Endodermal cell (in vitro differentiated cells): Measurements from ENCODE around the gene VPS16. TPM values are rescaled to one million over a fixed set of nuclear protein-coding genes. Genes with fewer than 3 reads are reported as not detected.
A peak's percentile ranks its signal among the peaks of the same experiment; 100 is the strongest.

Experiments
- DNase-seq: peaks from one replicate; pipeline ENCODE4 v3.0.0-alpha.2; 2017
- H3K27ac ChIP-seq: 2 replicates; pipeline ENCODE4 v1.5.1; 2013; ENCODE audit warnings: mild to moderate bottlenecking, low read depth, low read length, moderate library complexity
- H3K27me3 ChIP-seq: 2 replicates; pipeline ENCODE4 v1.6.1; 2013; ENCODE audit warnings: mild to moderate bottlenecking, low read length, moderate library complexity; ENCODE audit not compliant: insufficient read depth, control insufficient read depth, poor library complexity, severe bottlenecking
- H3K36me3 ChIP-seq: 2 replicates; pipeline ENCODE4 v1.7.0; 2013; ENCODE audit warnings: mild to moderate bottlenecking, low read length, moderate library complexity; ENCODE audit not compliant: control insufficient read depth, insufficient read depth
- H3K4me1 ChIP-seq: one replicate; pipeline ENCODE4 v1.7.0; 2013; ENCODE audit warnings: low read length; ENCODE audit not compliant: control insufficient read depth, insufficient read depth
- H3K4me3 ChIP-seq: 2 replicates; pipeline ENCODE4 v1.5.1; 2013; ENCODE audit warnings: mild to moderate bottlenecking, low read length, moderate library complexity
- H3K9ac ChIP-seq: 2 replicates; pipeline ENCODE4 v1.6.1; 2013; ENCODE audit warnings: mild to moderate bottlenecking, low read length, moderate library complexity; ENCODE audit not compliant: poor library complexity, severe bottlenecking; ENCODE audit errors: extremely low read depth
- H3K9me3 ChIP-seq: 2 replicates; pipeline ENCODE4 v1.6.1; 2013; ENCODE audit warnings: mild to moderate bottlenecking, low read length, moderate library complexity; ENCODE audit not compliant: control insufficient read depth
- H3K27ac Mint-ChIP-seq: 2 replicates; pipeline ENCODE4 v1.8.0; 2020; ENCODE audit warnings: mixed read lengths
- H3K27me3 Mint-ChIP-seq: 2 replicates; pipeline ENCODE4 v1.8.0; 2021; ENCODE audit warnings: mild to moderate bottlenecking, mixed read lengths; ENCODE audit not compliant: insufficient read depth
- H3K36me3 Mint-ChIP-seq: 2 replicates; pipeline ENCODE4 v1.8.0; 2020; ENCODE audit warnings: low read depth, mixed read lengths
- H3K4me1 Mint-ChIP-seq: 2 replicates; pipeline ENCODE4 v1.8.0; 2020; ENCODE audit warnings: mixed read lengths
- H3K4me3 Mint-ChIP-seq: 2 replicates; pipeline ENCODE4 v1.8.0; 2020; ENCODE audit warnings: mild to moderate bottlenecking, moderate library complexity, mixed read lengths
- H3K9me3 Mint-ChIP-seq: 2 replicates; pipeline ENCODE4 v1.8.0; 2020; ENCODE audit warnings: mild to moderate bottlenecking, mixed read lengths
- WGBS, 2 experiments: methylation state at CpG; one replicate each; pipeline versions ENCODE4 v1.1.5 to v1.1.7; 2013; ENCODE audit warnings: missing lambda C conversion rate in 2 of 2, mixed read lengths in 1 of 2; ENCODE audit not compliant: insufficient coverage in 1 of 2, insufficient read length in 1 of 2; 5-methylcytosine and 5-hydroxymethylcytosine counted together
- total RNA-seq, 2 donors: library from RNA; stranded (reverse); fragmentation: NEBNext Ultra II Directional in 1 of 2; extraction: Animal tissue kit (Norgen Biotek cat#: 25700) in 1 of 2; gene quantifications; 2 replicates in 1 of 2; 3 replicates in 1 of 2; pipeline ENCODE4 v1.2.1, GENCODE V29; 2021
- TF ChIP-seq, protein P1 (sequence below): fragments of 200-600 bp; sonication (generic); conservative IDR thresholded peaks from 2 replicates; pipeline ENCODE4 v1.5.0; 2021; ENCODE audit warnings: antibody characterized with exemption, mild to moderate bottlenecking

Gene VPS16
- total RNA-seq, 2 donors from 2014 or later, result 36.8 to 37.5 TPM

DNA sequence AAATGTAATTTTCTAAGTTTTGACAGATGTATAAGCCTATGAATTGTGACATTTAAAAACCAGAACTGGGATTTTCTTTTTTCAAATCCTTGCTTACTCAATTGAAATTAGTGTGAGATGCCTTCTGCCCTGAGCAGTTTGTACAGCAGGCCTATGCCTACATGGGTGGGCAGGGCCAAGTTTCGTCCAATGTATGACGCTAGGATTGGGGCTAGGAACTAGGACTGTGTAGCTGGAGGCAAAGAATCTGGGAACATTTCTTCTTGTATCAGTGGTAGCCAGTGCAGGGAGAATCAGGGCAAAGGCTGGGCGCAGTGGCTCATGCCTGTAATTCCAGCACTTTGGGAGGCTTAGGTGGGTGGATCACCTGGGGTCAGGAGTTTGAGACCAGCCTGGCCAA is 28.8 kb downstream of the VPS16 start:
- Mint-ChIP-seq H3K4me1 (peaks cover 6% of the 10 kb centered on the region), H3K27me3 (peaks cover 20% of the 10 kb centered on the region), H3K27ac (no peak overlapping the region), H3K36me3 (peaks cover 10% of the 10 kb centered on the region), H3K4me3 (no peak overlapping the region), H3K9me3 (no peaks in the 10 kb centered on the region)
- Histone ChIP-seq H3K4me3 (no peak overlapping the region), H3K4me1 (no peaks in the 10 kb centered on the region), H3K9me3 (no peaks in the 10 kb centered on the region), H3K27ac (no peak overlapping the region), H3K9ac (no peak overlapping the region), H3K27me3 (peaks cover 19% of the 10 kb centered on the region), H3K36me3 (no peaks in the 10 kb centered on the region)
- DNase-seq, result no peak
- TF ChIP-seq, protein P1, sequence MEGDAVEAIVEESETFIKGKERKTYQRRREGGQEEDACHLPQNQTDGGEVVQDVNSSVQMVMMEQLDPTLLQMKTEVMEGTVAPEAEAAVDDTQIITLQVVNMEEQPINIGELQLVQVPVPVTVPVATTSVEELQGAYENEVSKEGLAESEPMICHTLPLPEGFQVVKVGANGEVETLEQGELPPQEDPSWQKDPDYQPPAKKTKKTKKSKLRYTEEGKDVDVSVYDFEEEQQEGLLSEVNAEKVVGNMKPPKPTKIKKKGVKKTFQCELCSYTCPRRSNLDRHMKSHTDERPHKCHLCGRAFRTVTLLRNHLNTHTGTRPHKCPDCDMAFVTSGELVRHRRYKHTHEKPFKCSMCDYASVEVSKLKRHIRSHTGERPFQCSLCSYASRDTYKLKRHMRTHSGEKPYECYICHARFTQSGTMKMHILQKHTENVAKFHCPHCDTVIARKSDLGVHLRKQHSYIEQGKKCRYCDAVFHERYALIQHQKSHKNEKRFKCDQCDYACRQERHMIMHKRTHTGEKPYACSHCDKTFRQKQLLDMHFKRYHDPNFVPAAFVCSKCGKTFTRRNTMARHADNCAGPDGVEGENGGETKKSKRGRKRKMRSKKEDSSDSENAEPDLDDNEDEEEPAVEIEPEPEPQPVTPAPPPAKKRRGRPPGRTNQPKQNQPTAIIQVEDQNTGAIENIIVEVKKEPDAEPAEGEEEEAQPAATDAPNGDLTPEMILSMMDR, result no peak
- WGBS, 2 experiments, result 84 to 91% methylated on average over 2 to 3 of the region's 3 CpGs

DNA sequence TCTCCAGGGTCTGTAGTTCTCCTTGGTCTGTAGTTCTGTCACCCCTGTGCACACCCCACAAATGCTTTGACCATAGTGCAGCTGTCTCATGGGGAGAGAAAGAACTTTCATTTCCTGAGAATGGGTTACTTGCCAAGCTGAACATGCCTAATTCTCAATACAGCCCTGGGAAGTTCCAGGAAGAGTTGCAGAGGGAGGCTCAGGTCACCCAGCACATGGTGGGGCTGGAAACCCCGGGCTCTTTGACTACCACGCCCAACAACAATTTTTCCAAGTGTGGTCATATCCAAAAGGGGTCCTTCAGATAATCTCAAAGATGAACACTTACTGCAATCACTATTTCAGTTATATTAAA is 30.5 kb downstream of the VPS16 start:
- TF ChIP-seq, protein P1, result no peak
- Histone ChIP-seq H3K27ac (no peak overlapping the region), H3K27me3 (peaks cover 19% of the 10 kb centered on the region), H3K4me1 (peaks cover 9% of the 10 kb centered on the region), H3K4me3 (no peak overlapping the region), H3K9me3 (no peaks in the 10 kb centered on the region), H3K36me3 (no peaks in the 10 kb centered on the region), H3K9ac (no peak overlapping the region)
- Mint-ChIP-seq H3K36me3 (peaks cover under 1% of the 10 kb centered on the region), H3K27me3 (peaks cover 20% of the 10 kb centered on the region), H3K27ac (no peak overlapping the region), H3K4me1 (peaks cover 18% of the 10 kb centered on the region), H3K4me3 (no peak overlapping the region), H3K9me3 (no peaks in the 10 kb centered on the region)
- no peak for DNase-seq
- 90% methylated on average over 2 of the region's 2 CpGs; no CpG with 5 or more reads in 1 of the 2 experiments for WGBS, 2 experiments

DNA sequence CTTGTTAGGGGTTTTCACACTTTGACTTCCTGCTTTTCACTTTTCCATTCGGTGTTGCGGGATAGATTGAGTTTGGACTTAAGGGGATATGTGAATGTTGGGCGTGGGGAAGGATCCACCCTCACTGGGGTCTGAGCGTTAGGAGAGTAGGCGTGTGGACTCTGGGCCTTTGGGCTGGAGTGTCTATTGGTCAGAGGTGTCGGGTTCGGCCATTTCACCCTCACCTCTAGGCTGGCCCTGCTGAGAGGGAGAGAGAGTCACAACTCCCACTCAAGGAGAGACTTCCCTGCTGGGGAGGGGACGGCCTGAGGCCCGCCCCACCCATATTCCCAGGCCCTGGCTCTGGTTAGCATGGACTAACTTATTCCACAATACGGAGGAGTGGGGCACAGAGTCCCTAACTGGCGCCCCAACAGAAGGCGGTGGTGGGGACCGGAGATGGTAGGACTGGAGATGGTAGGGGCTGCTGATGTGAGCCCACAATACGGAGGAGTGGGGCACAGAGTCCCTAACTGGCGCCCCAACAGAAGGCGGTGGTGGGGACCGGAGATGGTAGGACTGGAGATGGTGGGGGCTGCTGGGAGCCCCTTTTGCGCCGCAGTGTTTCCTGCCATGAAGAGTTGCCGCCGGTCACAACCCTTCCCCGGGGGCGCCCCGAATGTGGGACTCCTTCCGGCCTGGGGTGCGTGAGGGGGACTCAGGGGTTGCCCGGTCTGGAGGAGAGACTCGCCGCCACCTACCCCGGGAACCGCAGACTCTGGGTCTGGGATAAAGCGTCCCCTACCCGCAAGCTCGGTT is 31.3 kb downstream of the VPS16 start:
- no peak overlapping the region for H3K27ac Mint-ChIP-seq
- TF ChIP-seq, protein P1, result no peak
- no peaks in the 10 kb centered on the region for H3K9me3 Mint-ChIP-seq
- 56 to 57% methylated on average over 15 to 34 of the region's 34 CpGs for WGBS, 2 experiments
- Histone ChIP-seq H3K4me1 (peaks cover 9% of the 10 kb centered on the region), H3K4me3 (peak overlapping the region; percentile 96), H3K9me3 (no peaks in the 10 kb centered on the region), H3K27ac (no peak overlapping the region), H3K9ac (no peak overlapping the region), H3K27me3 (peaks cover 19% of the 10 kb centered on the region), H3K36me3 (no peaks in the 10 kb centered on the region)
- peak; percentile 59 for DNase-seq
- H3K4me1 Mint-ChIP-seq, result peaks cover 20% of the 10 kb centered on the region
- peaks cover 20% of the 10 kb centered on the region for H3K27me3 Mint-ChIP-seq
- H3K4me3 Mint-ChIP-seq, result peak overlapping the region; percentile 81
- H3K36me3 Mint-ChIP-seq, result peaks cover 2% of the 10 kb centered on the region
